ENCODE measurements around the gene RNF8.
A peak's percentile ranks its signal among the peaks of the same experiment; 100 is the strongest.

The RNF8 gene

GRCh38 chr6:37362101-37362828 lies 8.5 kb downstream of the RNF8 start:
- no peak for DNase-seq

DNA sequence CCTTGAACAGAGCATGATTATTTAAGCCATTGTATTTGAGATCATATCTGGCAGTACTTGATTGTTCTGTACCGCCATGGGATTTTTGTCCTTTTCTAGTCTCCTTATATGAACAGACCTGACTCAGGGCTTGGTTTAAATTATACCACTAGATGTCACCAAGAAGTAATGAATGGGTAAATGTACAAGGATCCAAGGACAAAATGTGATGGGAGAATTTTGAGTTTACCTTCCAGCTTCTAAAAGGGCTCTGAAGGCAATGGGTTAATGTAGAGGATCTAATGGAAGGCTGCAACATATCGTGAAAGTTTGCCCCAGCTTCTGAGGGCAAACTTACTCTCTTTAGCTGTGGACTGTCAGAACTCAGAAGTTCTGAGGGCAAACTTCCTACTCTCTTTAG lies 12.0 kb downstream of the RNF8 start:
- no peak for DNase-seq

DNA sequence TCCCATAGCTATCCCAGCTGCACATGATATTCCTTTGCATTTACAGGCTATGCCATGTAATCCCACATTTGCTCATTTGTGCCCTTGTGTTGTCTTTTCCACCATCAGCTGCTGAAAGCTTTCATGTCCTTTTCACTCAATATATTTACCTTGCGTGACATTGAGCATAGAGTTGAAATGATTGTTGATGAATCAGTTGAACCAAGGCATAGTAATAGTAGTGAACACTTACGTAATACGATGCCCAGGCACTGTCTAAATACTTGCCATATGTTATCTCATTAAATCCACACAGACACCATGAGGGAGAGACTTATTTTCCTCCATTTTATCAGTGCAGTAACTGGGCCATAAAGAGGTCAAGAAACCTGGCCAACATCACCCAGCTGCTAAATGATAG lies 13.1 kb downstream of the RNF8 start:
- DNase-seq, result no peak

DNA sequence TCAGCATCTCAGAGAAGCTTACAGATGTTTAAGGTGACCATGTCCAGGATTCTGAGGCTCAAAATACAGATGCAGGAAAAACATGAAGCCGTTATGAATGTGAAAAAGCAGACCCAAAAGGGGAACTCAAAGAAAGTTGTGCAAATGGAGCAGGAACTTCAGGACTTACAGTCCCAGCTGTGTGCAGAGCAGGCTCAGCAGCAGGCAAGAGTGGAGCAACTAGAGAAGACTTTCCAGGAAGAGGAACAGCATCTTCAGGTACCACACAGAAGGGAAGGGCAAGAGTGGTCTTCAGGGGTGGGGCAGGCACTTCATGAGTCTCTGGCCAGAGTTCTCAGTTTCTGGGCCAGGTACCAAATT lies 15.2 kb downstream of the RNF8 start:
- DNase-seq, result no peak

- DNase-seq, result no peak
Observed at GRCh38 chr6:37369321-37370201, 15.8 kb downstream of the RNF8 start.

GRCh38 chr6:37371154-37372083 lies 17.6 kb downstream of the RNF8 start:
- no peak for DNase-seq

GRCh38 chr6:37372116-37372515 lies 18.3 kb downstream of the RNF8 start:
- DNase-seq, result no peak

DNA sequence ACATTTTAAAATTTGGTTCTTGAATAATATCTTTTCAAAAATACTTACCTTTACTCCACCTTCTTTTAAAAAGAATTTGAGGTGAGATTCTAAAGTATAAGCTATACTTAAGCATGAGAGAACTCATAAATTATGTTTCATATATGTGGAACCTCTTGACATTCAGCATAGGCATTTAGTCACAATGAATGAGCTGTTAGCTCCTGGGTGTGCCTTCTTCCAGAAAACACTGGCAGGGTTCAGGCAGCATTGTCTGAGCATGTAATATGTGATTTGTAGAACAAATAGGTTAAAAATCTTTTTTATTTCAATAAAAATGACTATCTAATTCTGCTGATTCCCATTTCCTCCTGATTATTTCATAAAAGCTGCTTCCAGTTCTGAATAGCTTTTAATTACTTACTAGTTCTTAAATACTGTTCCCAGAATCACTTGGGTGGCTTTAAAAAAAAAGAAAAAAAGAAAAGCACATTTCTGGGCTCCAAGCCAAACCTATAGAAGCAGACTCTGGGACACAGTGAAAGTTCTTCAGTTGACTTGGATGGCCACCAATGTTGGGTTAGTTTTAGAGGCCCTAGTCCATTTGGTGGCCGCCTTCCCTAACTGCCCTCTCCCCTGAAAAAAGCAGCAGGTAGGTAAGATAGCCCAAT lies 20.2 kb downstream of the RNF8 start:
- no peak for DNase-seq

- no peak for DNase-seq
Observed at GRCh38 chr6:37375376-37375775, 21.6 kb downstream of the RNF8 start.

GRCh38 chr6:37376078-37376743 lies 22.4 kb downstream of the RNF8 start:
- DNase-seq, result no peak

DNA sequence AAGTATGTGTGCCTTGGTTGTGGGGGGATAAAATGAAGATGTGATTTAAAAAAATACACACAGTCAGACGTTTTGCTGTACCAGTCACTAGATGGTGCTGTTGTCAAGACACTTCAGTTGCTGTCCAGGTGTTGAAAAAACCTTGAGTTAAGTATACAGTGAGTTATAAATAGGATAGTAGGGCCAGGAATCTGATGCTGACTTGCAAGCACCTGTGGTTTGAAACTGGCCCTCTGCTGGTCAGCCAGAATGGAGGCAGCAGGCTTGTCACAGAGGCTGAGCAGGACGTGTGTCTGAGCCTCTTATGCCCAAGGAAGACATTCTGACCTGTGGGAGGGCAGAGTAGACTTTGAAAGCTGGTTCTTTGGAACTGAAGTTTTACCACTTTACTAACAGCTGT lies 27.8 kb downstream of the RNF8 start:
- DNase-seq, result peak; percentile 51

- DNase-seq, result no peak
Observed at GRCh38 chr6:37382994-37383765, 29.4 kb downstream of the RNF8 start.

DNA sequence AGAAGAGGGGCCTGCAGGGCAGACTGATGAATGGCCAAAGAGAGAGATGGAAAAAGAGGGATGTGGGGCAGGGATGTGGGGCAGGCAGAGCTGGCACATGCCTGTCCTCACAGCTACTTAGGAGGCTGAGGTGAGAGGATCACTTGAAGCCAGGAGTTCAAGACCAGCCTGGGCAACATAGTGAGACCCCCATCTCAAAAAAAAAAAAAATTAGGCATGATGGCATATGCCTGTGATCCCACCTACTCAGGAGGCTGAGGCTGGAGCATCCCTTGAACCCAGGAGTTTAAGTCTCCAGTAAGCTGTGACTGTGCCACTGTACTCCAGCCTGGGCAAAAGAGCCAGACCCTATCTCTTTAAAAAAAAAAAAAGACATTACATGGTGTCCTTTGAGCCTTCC lies 34.8 kb downstream of the RNF8 start:
- DNase-seq, result no peak

DNA sequence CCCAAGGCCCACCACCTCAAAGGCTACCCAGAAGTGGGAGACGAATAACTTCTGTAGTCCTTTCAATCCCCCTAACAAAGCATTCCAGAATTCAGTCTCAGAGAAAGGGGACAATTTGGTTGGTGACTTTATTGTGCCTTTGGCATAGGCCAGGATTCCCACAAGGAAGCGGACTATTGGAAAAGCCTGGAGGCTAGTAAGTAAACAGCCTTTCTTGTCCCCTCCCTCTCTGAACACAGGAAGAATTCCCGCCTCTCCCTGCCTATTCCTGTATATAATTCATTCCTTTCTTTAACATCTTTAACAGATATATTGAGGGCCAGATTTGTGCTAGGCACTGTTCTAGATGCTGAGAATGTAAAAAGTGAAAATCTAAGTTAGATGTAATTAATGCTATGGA lies 36.1 kb downstream of the RNF8 start:
- no peak for DNase-seq

DNA sequence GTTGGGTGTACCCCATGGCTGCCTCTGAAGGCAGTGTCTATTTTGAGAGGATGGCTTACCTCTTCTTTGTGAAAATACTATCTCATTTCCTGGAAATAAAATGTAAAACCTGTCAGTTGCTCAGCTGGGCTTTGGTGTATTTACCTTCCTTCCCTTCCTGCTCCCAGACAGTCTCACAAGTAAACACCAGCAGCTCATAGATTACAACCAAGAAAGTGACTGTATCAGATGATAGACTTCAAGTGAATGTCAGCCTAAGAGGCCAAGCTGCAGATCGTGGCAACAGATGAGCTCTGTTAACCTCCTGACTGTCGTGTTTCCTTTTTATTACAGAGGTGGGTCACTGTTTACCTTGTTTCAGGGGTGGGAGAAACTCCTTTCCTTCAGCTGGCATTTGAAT lies 37.3 kb downstream of the RNF8 start:
- DNase-seq, result no peak

DNA sequence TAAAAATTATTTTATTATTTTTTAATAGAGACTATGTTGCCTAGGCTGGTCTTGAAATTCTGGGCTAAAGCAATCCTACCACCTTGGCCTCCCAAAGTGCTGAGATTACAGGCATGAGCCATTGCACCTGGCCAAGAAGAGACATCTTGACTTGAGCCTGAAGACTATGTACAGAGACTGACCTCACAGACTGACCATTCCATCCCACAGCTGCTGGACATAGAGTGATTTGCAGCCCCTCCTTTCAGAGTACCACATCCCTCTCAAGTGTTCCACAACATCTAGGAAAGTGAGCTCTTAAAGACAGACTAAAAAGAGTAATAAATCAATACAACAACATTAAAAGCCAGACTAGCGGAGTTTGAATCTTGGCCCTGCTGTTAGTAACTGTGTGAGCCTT lies 39.0 kb downstream of the RNF8 start:
- no peak for DNase-seq

DNA sequence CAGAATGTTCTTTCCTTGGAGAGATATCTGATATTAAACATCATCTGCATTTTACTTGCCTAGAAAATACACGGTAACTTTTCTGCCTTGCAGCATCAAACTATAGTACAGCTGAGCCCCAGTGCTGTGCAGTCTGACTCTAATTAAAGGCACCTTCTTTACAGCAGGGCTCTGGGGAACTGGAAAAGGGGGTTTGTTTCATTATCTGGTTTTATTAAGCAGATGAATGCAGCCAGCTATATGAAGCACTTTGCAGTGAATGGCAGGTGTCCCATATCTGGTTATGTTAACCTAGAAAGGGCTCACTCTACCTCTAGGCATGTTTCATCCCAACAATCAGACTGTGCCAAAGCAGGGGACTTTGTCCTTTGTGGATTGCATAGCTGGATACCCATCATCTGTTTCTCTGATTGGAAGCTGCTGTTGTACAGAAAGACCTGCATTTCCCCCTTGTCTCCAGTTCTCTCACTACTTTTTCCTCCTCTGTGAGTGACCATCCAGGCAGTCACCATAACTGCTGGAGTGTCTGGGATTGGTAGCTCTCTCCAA lies 39.7 kb downstream of the RNF8 start:
- DNase-seq, result no peak

- no peak for DNase-seq
Observed at GRCh38 chr6:37396571-37397180, 42.9 kb downstream of the RNF8 start.

- no peak for DNase-seq
Observed at GRCh38 chr6:37399131-37399530, 45.3 kb downstream of the RNF8 start.

DNA sequence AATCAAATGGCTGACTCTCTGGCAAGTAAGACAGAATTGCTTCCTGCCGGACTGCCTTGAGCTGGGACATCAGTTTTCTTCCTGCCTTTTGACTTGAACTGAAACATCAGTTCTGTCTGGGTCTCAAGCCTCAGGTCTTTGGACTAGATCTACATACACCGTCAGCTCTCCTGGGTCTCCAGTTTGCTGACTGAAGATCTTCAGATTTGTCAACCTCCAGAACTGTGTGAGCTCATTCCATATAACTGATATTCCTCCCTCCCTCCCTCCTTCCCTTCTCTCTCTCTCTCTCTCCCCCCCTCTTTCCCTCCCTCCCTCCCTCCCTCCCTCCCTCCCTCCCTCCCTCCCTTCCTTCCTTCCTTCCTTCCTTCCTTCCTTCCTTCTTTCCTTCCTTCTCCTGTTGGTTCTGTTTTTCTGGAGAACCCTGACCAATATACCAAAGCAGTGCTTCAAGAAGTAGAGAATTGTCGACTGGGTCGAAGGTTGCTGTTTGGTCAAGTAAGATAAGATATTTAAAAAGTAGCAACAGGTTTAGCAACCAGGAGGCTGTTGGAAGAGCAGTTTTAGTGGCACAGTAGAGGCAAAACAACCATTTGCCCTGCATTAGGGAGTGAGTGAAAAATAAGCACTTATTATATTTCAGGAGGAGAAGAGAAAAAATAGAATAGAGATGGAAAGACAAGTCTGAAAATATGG lies 46.2 kb downstream of the RNF8 start:
- no peak for DNase-seq

Measured in CD4-positive, alpha-beta T cell treated with Interleukin-4 for 4 hours (primary cell).